ENCODE measurements around the gene GNG13.

- no peak for TF ChIP-seq CTCF (tag by site-specific recombination; IDR thresholded peaks at IDR 0.05)
- TF ChIP-seq ATF2 (tag by site-specific recombination; IDR thresholded peaks at IDR 0.05; ENCODE audit: low read depth), result no peak
- TF ChIP-seq PBX3 (CRISPR knock-in tag; IDR thresholded peaks at IDR 0.05), result no peak
- TF ChIP-seq PRDM4 (tag by site-specific recombination; IDR thresholded peaks at IDR 0.05), result no peak
- TF ChIP-seq ZBTB11 (tag by site-specific recombination; conservative IDR thresholded peaks at IDR 0.05; ENCODE audit: low read depth), result no peak
- no peak for TF ChIP-seq ZNF324 (tag by site-specific recombination; IDR thresholded peaks at IDR 0.05)
- no peak for TF ChIP-seq ZNF274 (IDR thresholded peaks at IDR 0.05; ENCODE audit: low read length)
- TF ChIP-seq ZNF274 (tag by site-specific recombination; IDR thresholded peaks at IDR 0.05; ENCODE audit: borderline replicate concordance), result no peak
- no peak for TF ChIP-seq ZNF350 (tag by site-specific recombination; IDR thresholded peaks at IDR 0.05)
- TF ChIP-seq ZNF654 (tag by site-specific recombination; IDR thresholded peaks at IDR 0.05; ENCODE audit: low read depth), result no peak
- TF ChIP-seq ZNF623 (tag by site-specific recombination; IDR thresholded peaks at IDR 0.05), result no peak
- TF ChIP-seq ZNF23 (tag by site-specific recombination; IDR thresholded peaks at IDR 0.05; ENCODE audit: borderline replicate concordance), result no peak
- no peak for TF ChIP-seq KLF16 (tag by site-specific recombination; IDR thresholded peaks at IDR 0.05)
- TF ChIP-seq KLF17 (tag by site-specific recombination; IDR thresholded peaks at IDR 0.05), result no peak
- TF ChIP-seq ZFP37 (tag by site-specific recombination; IDR thresholded peaks at IDR 0.05), result no peak
These were observed 20.2 kb upstream of the GNG13 start for GRCh38 chr16:820748-821147.

All from HEK293 (cell line).